GM06990 (cell line): Measurements from ENCODE around the gene ZNF891.

Experiments
- DNase-seq: peaks from one replicate; pipeline ENCODE4 v3.0.0-alpha.2; 2011; ENCODE audit not compliant: insufficient read length; ENCODE audit errors: extremely low read depth
- H3K27me3 ChIP-seq: replicated peaks from 2 replicates; pipeline ENCODE4 v1.6.0; 2011; ENCODE audit warnings: low read length; ENCODE audit not compliant: control insufficient read depth, insufficient read depth
- H3K36me3 ChIP-seq: 2 replicates; pipeline ENCODE4 v1.5.1; 2011; ENCODE audit warnings: low read length; ENCODE audit not compliant: control insufficient read depth, insufficient read depth
- H3K4me3 ChIP-seq: replicated peaks from 2 replicates; pipeline ENCODE4 v1.5.1; 2011; ENCODE audit warnings: low read depth, mild to moderate bottlenecking, control low read depth, low read length
- CTCF ChIP-seq: IDR thresholded peaks from 2 replicates; pipeline ENCODE4 v1.5.1; 2011; ENCODE audit warnings: low read length, control low read depth, mild to moderate bottlenecking, inconsistent platforms; ENCODE audit not compliant: insufficient read depth, poor library complexity, severe bottlenecking

ZNF891 gene

GRCh38 chr12:133083345-133083744, 46.7 kb downstream of the ZNF891 start:
- H3K36me3 ChIP-seq, result peaks cover 8% of the 10 kb centered on the region
- DNase-seq, result no peak
- H3K4me3 ChIP-seq, result no peak overlapping the region
- H3K27me3 ChIP-seq, result no peaks in the 10 kb centered on the region
- TF ChIP-seq CTCF, result no peak

GRCh38 chr12:133081159-133081780, 48.8 kb downstream of the ZNF891 start:
- no peaks in the 10 kb centered on the region for H3K27me3 ChIP-seq
- H3K4me3 ChIP-seq, result peak overlapping the region; percentile 79
- TF ChIP-seq CTCF, result no peak
- H3K36me3 ChIP-seq, result peaks cover 8% of the 10 kb centered on the region
- peak; percentile 16 for DNase-seq

- TF ChIP-seq CTCF, result peak; percentile 18
- peak; percentile 98 for DNase-seq
- Histone ChIP-seq H3K27me3 (no peaks in the 10 kb centered on the region), H3K36me3 (peaks cover 5% of the 10 kb centered on the region; the same call in 1 of the 2 replicates), H3K4me3 (peak within 1 kb of the TSS; percentile 79)
Observed at GRCh38 chr12:133080368-133081158, 49.5 kb downstream of the ZNF891 start, which contains the start of gene ZNF140. Gene ZNF140, plus strand, starts transcription at chr12:133080923. Its CDS starts 398 bp downstream, at chr12:133081321.

GRCh38 chr12:133080026-133080367, 50.1 kb downstream of the ZNF891 start:
- no peak for TF ChIP-seq CTCF
- no peaks in the 10 kb centered on the region for H3K27me3 ChIP-seq
- DNase-seq, result peak; percentile 93
- peaks cover 5% of the 10 kb centered on the region; the same call in 1 of the 2 replicates for H3K36me3 ChIP-seq
- peak overlapping the region; percentile 79 for H3K4me3 ChIP-seq

- H3K36me3 ChIP-seq, result no peaks in the 10 kb centered on the region
- H3K4me3 ChIP-seq, result no peak overlapping the region
- TF ChIP-seq CTCF, result no peak
- H3K27me3 ChIP-seq, result no peaks in the 10 kb centered on the region
- no peak for DNase-seq
Observed at GRCh38 chr12:133073836-133074235, 56.2 kb downstream of the ZNF891 start.
